Esophagus muscularis mucosa (tissue), 4 donors: Measurements from ENCODE around the gene SIX3. TPM values are rescaled to one million over a fixed set of nuclear protein-coding genes. Genes with fewer than 3 reads are reported as not detected.

Experiments used
- DNase-seq: peaks from one replicate; pipeline ENCODE4 v3.0.0-alpha.2; 2017; ENCODE audit errors: extremely low spot score
- H3K27ac ChIP-seq, 4 donors: fragments of 200-600 bp; sonication (generic); replicated peaks in 1 of 4; 1 replicate in 3 of 4; 2 replicates in 1 of 4; pipeline ENCODE4 v1.5.1; 2016 to 2019; ENCODE audit warnings: mild to moderate bottlenecking in 1 of 4
- H3K27me3 ChIP-seq, 4 donors: fragments of 200-600 bp; sonication (generic); one replicate each; pipeline versions ENCODE4 v1.5.1 to v1.6.0; 2016 to 2019
- H3K36me3 ChIP-seq, 4 donors: fragments of 200-600 bp; sonication (generic); one replicate each; pipeline ENCODE4 v1.5.1; 2016 to 2019
- H3K4me1 ChIP-seq, 4 donors: fragments of 200-600 bp; sonication (generic); one replicate each; pipeline ENCODE4 v1.5.1; 2016 to 2019
- H3K4me3 ChIP-seq, 4 donors: fragments of 200-600 bp; sonication (generic); 1 replicate in 2 of 4; 2 replicates in 2 of 4; pipeline ENCODE4 v1.5.1; 2016 to 2019; ENCODE audit warnings: mild to moderate bottlenecking in 4 of 4, moderate library complexity in 1 of 4
- H3K9me3 ChIP-seq, 4 donors: fragments of 200-600 bp; sonication (generic); 1 replicate in 3 of 4; 2 replicates in 1 of 4; pipeline ENCODE4 v1.5.1; 2016 to 2019
- EP300 ChIP-seq: sonication (generic); formaldehyde crosslinking; IDR thresholded peaks from one replicate; pipeline ENCODE4 v1.6.1; 2017; ENCODE audit warnings: antibody characterized with exemption
- POLR2A ChIP-seq: fragments of 450-650 bp; IDR thresholded peaks from one replicate; pipeline ENCODE4 v1.6.1; 2017; ENCODE audit warnings: antibody characterized with exemption, moderate library complexity, mild to moderate bottlenecking, low read depth
- POLR2AphosphoS5 ChIP-seq, 2 donors: sonication (generic); formaldehyde crosslinking; IDR thresholded peaks; one replicate each; pipeline ENCODE4 v1.6.1; 2017; ENCODE audit warnings: antibody characterized with exemption in 2 of 2
- WGBS: methylation state at CpG from one replicate; pipeline ENCODE4 v1.1.5; 2018; 5-methylcytosine and 5-hydroxymethylcytosine counted together
- intact Hi-C: fragments of 100-400 bp; cut with DNase I; formaldehyde crosslinking; loops from one replicate; pipeline ENCODE4 v1.15.1; 2023
- total RNA-seq, 4 donors: library from RNA; depleted of rRNA; stranded (reverse); fragments of >200 nt; gene quantifications; one replicate each; pipeline versions ENCODE4 v1.1.0 to v1.2.1, GENCODE V29; 2016
- TF ChIP-seq, protein P1 (sequence below), 3 experiments: fragments of 200-600 bp in 2 of 3; fragments of 450-650 bp in 1 of 3; sonication (generic) in 2 of 3; IDR thresholded peaks; one replicate each; pipeline ENCODE4 v1.5.1; 2017 to 2019; ENCODE audit warnings: antibody characterized with exemption in 3 of 3, mild to moderate bottlenecking in 2 of 3, moderate library complexity in 1 of 3

SIX3 gene
- total RNA-seq, 4 donors from 2014 or later: 0.11 to 0.42 (median 0.18) TPM

GRCh38 chr2:44979581-44979980 lies 38.1 kb downstream of the SIX3 start:
- Histone ChIP-seq H3K9me3 (no peaks in the 10 kb centered on the region), H3K36me3 (no peaks in the 10 kb centered on the region), H3K4me3 (no peak overlapping the region), H3K27ac (no peak overlapping the region), H3K27me3 (peaks cover 0 to 67% (median 0%) of the 10 kb centered on the region in 4 donors), H3K4me1 (peaks cover 0 to 6% (median 0%) of the 10 kb centered on the region in 4 donors)
- no peak for DNase-seq
- intact Hi-C loops: no loop called here
- TF ChIP-seq, protein P1, sequence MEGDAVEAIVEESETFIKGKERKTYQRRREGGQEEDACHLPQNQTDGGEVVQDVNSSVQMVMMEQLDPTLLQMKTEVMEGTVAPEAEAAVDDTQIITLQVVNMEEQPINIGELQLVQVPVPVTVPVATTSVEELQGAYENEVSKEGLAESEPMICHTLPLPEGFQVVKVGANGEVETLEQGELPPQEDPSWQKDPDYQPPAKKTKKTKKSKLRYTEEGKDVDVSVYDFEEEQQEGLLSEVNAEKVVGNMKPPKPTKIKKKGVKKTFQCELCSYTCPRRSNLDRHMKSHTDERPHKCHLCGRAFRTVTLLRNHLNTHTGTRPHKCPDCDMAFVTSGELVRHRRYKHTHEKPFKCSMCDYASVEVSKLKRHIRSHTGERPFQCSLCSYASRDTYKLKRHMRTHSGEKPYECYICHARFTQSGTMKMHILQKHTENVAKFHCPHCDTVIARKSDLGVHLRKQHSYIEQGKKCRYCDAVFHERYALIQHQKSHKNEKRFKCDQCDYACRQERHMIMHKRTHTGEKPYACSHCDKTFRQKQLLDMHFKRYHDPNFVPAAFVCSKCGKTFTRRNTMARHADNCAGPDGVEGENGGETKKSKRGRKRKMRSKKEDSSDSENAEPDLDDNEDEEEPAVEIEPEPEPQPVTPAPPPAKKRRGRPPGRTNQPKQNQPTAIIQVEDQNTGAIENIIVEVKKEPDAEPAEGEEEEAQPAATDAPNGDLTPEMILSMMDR (IDR thresholded peaks at IDR 0.05): no peak
- no peak for TF ChIP-seq POLR2A
- TF ChIP-seq POLR2AphosphoS5 (IDR thresholded peaks at IDR 0.05): no peak
- TF ChIP-seq EP300: no peak
- 69% methylated on average over 10 of the region's 11 CpGs for WGBS

GRCh38 chr2:44980751-44981713 lies 39.5 kb downstream of the SIX3 start:
- no peak for TF ChIP-seq POLR2AphosphoS5 (IDR thresholded peaks at IDR 0.05)
- TF ChIP-seq POLR2A: no peak
- TF ChIP-seq, protein P1 (IDR thresholded peaks at IDR 0.05): no peak
- TF ChIP-seq EP300: no peak
- intact Hi-C loops: loop anchor here (2.0 kb wide), 1 partner anchor 514 kb away; no protein-coding TSS in a partner anchor
- Histone ChIP-seq H3K4me1 (peaks cover 0 to 6% (median 0%) of the 10 kb centered on the region in 4 donors), H3K27ac (no peak overlapping the region), H3K9me3 (no peaks in the 10 kb centered on the region), H3K27me3 (peaks cover 0 to 58% (median 0%) of the 10 kb centered on the region in 4 donors), H3K4me3 (no peak overlapping the region), H3K36me3 (no peaks in the 10 kb centered on the region)
- no peak for DNase-seq
- 55% methylated on average over 9 of the region's 9 CpGs for WGBS

- H3K4me1 ChIP-seq: peaks cover 0 to 6% (median 0%) of the 10 kb centered on the region in 4 donors
- intact Hi-C loops: loop anchor here (2.0 kb wide), 1 partner anchor 513 kb away; no protein-coding TSS in a partner anchor
- no peak overlapping the region for H3K27ac ChIP-seq
- WGBS: 13% methylated on average over 13 of the region's 14 CpGs
- H3K4me3 ChIP-seq: no peak overlapping the region
- H3K27me3 ChIP-seq: peaks cover 0 to 59% (median 0%) of the 10 kb centered on the region in 4 donors
- no peaks in the 10 kb centered on the region for H3K36me3 ChIP-seq
- TF ChIP-seq, protein P1 (IDR thresholded peaks at IDR 0.05): peak; percentile 76 to 86 (median 84)
- TF ChIP-seq EP300 (no peak), POLR2A (no peak), POLR2AphosphoS5 (IDR thresholded peaks at IDR 0.05) (peak in 1 of 2 donors; percentile 12)
- DNase-seq: no peak
- H3K9me3 ChIP-seq: no peaks in the 10 kb centered on the region
Observed at GRCh38 chr2:44981714-44982108, 40.2 kb downstream of the SIX3 start.

DNA sequence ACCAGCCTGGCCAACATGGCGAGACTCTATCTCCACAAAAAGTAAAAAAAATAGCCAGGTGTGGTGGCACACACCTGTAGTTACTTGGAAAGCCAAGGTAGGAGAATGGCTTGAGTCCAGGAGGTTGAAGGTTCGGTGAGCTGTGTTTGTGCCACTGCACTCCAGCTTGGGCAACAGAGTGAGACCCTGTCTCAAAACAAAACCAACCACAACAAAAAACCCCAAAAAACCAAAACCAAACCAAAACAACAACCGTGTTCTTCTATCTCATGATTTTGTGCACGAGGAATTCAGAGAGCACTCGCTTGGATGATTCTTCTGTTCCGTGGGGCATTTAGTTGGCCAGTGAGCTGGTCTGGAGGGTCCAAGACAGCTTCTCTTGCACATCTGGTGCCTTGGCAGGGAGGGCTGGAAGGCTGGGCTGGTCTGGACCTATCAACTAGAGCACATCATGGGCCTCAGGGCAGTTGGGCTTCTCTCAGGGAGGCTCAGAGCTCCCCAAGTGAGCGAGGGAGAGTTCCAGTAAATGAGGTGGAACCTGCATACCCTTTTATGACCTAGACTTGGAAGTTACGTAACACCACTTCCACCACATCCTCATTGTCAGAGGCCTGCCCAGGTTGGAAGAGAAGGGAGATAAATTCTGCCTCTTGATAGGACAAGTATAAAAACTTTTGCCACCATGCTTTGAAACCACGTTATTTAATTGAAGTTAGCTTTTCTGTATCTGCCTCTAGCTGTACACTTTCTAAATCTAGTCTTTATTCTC lies 42.5 kb downstream of the SIX3 start:
- Histone ChIP-seq H3K4me1 (peaks cover 0 to 6% (median 0%) of the 10 kb centered on the region in 4 donors), H3K36me3 (no peaks in the 10 kb centered on the region), H3K27me3 (peaks cover 0 to 55% (median 0%) of the 10 kb centered on the region in 4 donors), H3K9me3 (peaks cover 0 to 15% (median 13%) of the 10 kb centered on the region in 4 donors), H3K27ac (no peak overlapping the region), H3K4me3 (no peak overlapping the region)
- TF ChIP-seq POLR2AphosphoS5 (IDR thresholded peaks at IDR 0.05): no peak
- no peak for TF ChIP-seq EP300
- TF ChIP-seq, protein P1 (IDR thresholded peaks at IDR 0.05): no peak
- no peak for TF ChIP-seq POLR2A
- intact Hi-C loops: no loop called here
- WGBS: 75% methylated on average over 9 of the region's 9 CpGs
- no peak for DNase-seq
